Liver (tissue), 3 donors: ENCODE data around the gene SYNJ2.

Experiments
- FOXA1 ChIP-seq: IDR thresholded peaks from 2 replicates; pipeline ENCODE4 v1.6.1; 2016; ENCODE audit warnings: antibody characterized with exemption
- GABPA ChIP-seq, 2 donors: IDR thresholded peaks in 1 of 2; conservative IDR thresholded peaks in 1 of 2; 2 replicates each; pipeline ENCODE4 v1.6.1; 2016; ENCODE audit warnings: antibody characterized with exemption in 2 of 2, mild to moderate bottlenecking in 1 of 2, moderate library complexity in 1 of 2
- JUND ChIP-seq, 2 donors: IDR thresholded peaks; 2 replicates each; pipeline ENCODE4 v1.6.1; 2016; ENCODE audit warnings: antibody characterized with exemption in 2 of 2
- YY1 ChIP-seq: IDR thresholded peaks from 2 replicates; pipeline ENCODE4 v1.6.1; 2016; ENCODE audit warnings: antibody characterized with exemption, mild to moderate bottlenecking
- TF ChIP-seq, protein P1 (sequence below): fragments of 150-350 bp; IDR thresholded peaks from 2 replicates; pipeline ENCODE4 v1.5.1; 2017; ENCODE audit warnings: improper control_type of control experiment, low read depth, low read length; ENCODE audit not compliant: missing input control
- TF ChIP-seq, protein P2 (sequence below): IDR thresholded peaks from 2 replicates; pipeline ENCODE4 v1.6.1; 2016; ENCODE audit warnings: antibody characterized with exemption, mild to moderate bottlenecking
- donor health status: healthy.
- donor health status: healthy.

DNA sequence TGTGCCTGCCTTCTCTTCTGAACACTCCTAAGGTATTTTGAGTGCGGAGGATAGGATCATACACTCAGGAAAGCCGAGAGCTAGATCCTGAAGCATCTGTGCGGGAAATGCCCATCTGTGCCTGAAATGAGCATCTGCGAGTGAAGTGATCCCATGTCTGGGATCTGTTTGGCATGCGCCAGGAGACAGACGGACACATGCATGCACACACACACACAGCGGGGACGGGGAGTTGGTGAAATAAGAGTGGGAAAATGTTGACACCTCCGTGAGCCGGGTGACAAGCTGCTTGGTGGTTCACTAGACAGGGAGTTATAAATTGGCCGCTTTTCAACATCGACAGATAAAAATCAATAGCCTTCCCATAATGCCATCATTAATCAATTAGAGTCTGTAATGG lies 13.8 kb downstream of the SYNJ2 start:
- TF ChIP-seq, protein P1, sequence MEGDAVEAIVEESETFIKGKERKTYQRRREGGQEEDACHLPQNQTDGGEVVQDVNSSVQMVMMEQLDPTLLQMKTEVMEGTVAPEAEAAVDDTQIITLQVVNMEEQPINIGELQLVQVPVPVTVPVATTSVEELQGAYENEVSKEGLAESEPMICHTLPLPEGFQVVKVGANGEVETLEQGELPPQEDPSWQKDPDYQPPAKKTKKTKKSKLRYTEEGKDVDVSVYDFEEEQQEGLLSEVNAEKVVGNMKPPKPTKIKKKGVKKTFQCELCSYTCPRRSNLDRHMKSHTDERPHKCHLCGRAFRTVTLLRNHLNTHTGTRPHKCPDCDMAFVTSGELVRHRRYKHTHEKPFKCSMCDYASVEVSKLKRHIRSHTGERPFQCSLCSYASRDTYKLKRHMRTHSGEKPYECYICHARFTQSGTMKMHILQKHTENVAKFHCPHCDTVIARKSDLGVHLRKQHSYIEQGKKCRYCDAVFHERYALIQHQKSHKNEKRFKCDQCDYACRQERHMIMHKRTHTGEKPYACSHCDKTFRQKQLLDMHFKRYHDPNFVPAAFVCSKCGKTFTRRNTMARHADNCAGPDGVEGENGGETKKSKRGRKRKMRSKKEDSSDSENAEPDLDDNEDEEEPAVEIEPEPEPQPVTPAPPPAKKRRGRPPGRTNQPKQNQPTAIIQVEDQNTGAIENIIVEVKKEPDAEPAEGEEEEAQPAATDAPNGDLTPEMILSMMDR: no peak
- TF ChIP-seq YY1: no peak
- no peak for TF ChIP-seq GABPA (IDR thresholded peaks at IDR 0.05 in 1 of 2, conservative IDR thresholded peaks at IDR 0.05 in 1 of 2)
- no peak for TF ChIP-seq JUND (IDR thresholded peaks at IDR 0.05)
- TF ChIP-seq, protein P2, sequence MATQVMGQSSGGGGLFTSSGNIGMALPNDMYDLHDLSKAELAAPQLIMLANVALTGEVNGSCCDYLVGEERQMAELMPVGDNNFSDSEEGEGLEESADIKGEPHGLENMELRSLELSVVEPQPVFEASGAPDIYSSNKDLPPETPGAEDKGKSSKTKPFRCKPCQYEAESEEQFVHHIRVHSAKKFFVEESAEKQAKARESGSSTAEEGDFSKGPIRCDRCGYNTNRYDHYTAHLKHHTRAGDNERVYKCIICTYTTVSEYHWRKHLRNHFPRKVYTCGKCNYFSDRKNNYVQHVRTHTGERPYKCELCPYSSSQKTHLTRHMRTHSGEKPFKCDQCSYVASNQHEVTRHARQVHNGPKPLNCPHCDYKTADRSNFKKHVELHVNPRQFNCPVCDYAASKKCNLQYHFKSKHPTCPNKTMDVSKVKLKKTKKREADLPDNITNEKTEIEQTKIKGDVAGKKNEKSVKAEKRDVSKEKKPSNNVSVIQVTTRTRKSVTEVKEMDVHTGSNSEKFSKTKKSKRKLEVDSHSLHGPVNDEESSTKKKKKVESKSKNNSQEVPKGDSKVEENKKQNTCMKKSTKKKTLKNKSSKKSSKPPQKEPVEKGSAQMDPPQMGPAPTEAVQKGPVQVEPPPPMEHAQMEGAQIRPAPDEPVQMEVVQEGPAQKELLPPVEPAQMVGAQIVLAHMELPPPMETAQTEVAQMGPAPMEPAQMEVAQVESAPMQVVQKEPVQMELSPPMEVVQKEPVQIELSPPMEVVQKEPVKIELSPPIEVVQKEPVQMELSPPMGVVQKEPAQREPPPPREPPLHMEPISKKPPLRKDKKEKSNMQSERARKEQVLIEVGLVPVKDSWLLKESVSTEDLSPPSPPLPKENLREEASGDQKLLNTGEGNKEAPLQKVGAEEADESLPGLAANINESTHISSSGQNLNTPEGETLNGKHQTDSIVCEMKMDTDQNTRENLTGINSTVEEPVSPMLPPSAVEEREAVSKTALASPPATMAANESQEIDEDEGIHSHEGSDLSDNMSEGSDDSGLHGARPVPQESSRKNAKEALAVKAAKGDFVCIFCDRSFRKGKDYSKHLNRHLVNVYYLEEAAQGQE: no peak
- no peak for TF ChIP-seq FOXA1
